Activated CD8-positive, alpha-beta memory T cell treated with anti-CD3 and anti-CD28 coated beads, Interleukin-2, amount 50 U/mL, for 48 hours (primary cell): Measurements from ENCODE around the gene RNF169.
"Not testable (repeated sequence)": the region's sequence is repeated elsewhere in the genome, so short reads cannot be mapped to it uniquely, and the experiment has no call there.

Source experiments
- DNase-seq: peaks from one replicate; pipeline ENCODE4 v3.0.0-alpha.2; 2020

The RNF169 gene

GRCh38 chr11:74729397-74729796 lies 19.3 kb upstream of the RNF169 start:
- no peak for DNase-seq

GRCh38 chr11:74730571-74731260 lies 17.9 kb upstream of the RNF169 start:
- no peak for DNase-seq

DNA sequence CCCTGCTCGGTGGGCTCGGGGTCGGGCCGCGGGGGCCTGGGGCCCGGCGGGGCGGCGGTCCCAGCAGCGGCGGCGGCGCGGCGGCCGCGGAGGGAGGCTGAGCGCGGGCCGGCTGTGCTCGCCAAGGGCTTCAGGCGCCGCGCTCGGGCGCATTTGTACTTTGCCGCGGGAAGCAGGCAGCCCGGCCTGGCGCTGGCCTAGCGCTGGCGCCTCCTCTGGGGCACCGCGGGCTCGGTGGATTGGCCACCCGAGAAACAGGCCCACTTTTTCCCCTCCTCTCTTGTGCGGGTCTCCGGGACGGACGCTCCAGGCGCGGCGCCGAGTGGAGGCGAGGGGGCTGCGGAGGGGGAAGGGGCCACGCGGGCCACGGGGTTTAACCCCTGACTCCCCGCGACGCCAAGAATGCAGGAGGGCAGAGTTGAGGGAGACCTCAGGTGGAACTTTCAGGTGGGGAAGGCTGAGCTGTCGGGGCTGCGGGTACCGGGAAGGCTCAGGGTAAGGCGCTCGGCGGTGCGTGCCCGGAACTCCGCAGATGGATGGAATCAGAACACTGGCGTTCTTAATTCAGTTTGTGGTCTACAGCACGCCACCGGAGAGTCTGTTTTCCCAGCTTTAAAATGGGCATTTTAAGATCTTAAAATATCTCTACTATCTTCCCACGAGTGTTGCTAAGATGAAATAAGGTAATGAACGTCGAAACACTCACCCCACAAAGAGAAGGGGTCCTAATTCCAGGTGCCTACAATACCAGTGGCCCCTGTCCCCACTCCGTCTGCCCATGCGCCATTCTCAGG lies 17.2 kb upstream of the RNF169 start, which contains the start of gene CHRDL2:
Gene CHRDL2, minus strand, starts transcription at position 126 of the 794 bp plus-strand sequence. CDS start 538 bp downstream, outside the sequence.
- no peak for DNase-seq

- peak; percentile 17 for DNase-seq
These were observed 14.1 kb upstream of the RNF169 start for GRCh38 chr11:74734559-74734925.

DNA sequence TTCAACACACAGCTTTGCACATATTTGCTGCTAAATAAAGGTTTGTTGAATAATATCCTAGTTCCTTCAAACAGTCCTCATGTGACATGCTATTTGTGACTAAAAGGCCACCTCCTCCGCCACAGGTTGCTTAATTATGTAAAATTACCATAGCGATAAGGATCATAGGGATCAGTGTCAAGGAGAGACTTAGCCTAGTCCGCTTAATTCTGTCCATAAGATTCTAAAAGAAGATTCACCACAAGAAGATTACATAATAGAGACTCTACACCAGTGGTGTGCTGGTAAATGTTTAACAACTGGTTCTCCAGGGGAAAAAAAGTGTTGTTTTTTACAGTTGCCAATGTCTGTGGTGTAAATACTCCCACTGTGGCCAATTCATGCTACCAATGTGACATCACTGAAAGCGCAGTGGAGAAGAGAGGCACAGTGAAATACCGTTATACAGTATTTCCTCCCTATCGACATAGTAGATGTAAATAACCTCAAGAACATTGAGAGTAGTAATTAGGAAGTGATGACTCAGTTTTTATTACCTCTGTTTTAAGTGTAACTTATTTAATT lies 13.2 kb upstream of the RNF169 start:
- DNase-seq, result no peak

- DNase-seq, result no peak
These were observed 12.6 kb upstream of the RNF169 start for GRCh38 chr11:74736031-74736430.

GRCh38 chr11:74739546-74740270 lies 8.9 kb upstream of the RNF169 start:
- DNase-seq, result no peak

GRCh38 chr11:74742070-74742469 lies 6.6 kb upstream of the RNF169 start:
- DNase-seq, result no peak

DNA sequence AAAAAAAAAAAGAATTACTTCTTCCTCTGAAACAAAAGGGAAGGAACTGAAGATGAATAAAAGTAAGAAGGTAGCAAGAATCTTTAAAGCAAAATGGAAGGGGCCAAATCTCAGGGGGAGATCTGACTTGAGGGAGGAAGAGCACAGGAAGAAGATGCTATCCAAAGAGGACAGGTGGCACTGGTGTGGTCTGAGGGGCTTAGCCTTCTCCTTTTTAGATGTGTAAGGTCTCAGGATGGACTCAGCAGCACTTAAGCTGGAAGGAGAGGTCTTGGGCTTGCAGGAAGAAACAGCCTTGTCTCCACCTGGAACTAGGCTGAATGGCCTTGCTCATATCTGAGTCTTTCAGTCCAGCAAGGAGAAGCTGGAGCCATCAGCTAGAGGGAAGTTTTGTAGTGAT lies 5.0 kb upstream of the RNF169 start:
- DNase-seq, result no peak

- DNase-seq, result no peak
These were observed 4.4 kb upstream of the RNF169 start for GRCh38 chr11:74744277-74744676.

DNA sequence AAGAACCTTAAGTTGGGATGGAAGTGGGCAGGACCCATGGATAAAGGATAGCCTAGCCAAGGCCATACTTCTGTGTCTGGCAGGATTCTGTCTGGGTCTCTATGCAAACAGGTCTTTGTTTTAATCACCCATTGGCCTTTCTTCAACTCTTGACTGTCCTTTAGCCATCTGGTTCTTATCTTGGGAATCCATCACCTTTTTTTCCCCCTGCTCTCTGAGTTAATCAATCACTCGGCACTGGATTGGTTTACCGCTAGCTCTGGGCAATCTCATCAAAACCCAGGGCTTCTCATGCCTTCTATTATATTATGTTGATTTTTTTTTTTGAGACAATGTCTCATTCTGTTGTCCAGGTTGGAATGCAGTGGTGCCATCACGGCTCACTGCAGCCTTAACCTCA lies 1.8 kb upstream of the RNF169 start:
- DNase-seq, result no peak

- peak; percentile 79 for DNase-seq
These were observed 697 bp downstream of the RNF169 start for GRCh38 chr11:74749127-74749964.

GRCh38 chr11:74749965-74750296 lies 1.3 kb downstream of the RNF169 start:
- DNase-seq, result no peak

DNA sequence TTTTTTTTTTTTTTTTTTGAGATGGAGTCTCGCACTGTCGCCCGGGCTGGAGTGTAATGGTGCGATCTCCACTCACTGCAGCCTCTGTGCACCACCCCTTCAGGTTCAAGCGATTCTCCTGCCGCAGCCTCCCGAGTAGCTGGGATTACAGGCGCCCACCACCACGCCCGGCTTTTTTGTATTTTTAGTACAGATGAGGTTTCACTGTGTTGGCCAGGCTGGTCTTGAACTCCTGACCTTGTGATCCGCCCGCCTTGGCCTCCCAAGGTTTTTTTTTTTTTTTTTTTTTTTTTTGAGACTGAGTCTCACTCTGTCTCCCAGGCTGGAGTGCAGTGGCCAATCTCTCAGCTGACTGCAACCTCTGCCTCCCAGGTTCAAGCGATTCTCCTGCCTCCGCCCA lies 1.9 kb downstream of the RNF169 start:
- not testable (repeated sequence) for DNase-seq

DNA sequence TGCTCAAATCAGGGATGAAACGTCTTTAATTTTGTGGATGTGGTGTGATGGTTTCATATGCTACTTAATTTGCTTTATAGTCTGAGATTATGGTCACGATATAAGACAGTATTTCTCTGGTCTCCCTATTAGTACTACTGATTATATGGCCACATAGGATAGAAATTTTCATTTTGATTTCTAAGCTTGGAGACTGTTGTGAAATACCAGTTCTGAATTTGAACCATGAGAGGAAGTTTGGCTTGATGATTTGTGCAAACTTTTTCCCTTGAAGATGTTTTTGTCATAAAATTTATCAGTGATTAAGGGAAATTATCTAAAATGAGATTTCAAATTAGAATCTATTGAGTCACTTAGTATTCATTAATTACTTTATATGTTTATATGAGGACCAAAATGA lies 2.7 kb downstream of the RNF169 start:
- no peak for DNase-seq

DNA sequence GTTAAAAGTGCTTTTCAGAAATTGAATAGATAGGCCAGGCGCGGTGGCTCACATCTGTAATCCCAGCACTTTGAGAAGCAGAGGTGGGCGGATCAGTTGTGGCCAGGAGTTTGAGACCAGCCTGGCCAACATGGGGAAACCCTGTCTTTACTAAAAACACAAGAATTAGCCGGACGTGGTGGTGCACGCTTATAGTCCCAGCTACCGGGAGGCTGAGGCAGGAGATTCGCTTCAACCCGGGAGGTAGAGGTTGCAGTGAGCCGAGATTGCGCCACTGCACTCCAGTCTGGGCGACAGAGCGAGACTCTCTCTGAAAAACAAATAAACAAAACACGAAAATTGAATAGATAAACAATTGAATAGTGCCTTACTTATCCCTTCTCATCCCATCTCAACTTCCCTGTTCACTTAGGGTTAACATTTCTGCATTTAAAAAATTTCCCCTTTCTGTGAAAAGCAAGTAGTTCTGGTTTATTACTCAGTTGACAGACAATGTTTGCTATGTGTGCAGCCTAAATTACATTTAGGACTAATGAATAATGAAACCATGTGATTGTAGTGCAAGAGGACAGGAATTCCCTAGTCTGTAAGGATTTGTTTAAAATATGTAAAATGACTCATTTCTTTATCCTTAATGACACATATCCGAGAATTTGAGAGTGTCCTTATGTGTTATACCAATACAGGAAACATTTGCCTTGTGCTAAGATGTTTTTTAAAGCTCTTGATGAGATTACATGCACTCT lies 6.0 kb downstream of the RNF169 start:
- DNase-seq, result no peak

- DNase-seq, result no peak
These were observed 6.8 kb downstream of the RNF169 start for GRCh38 chr11:74755395-74755995.

DNA sequence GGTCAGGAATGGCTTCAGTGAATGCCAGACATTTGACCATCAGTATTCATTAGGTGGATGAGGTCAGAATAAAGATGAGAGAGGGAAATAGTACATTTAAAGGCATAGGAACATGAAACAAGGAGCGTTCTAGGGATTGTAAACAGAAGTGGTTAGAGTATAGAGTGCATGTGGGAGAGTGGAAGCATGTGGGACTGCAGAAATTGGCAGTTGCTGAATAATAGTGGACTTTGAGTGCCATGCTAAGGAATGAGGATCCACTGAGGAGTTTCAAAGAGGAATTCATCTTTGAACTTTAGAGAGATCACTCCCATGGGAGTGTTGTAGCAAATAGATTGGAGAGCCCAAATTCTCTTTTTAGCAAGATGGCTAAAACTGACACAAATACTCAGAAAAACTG lies 7.9 kb downstream of the RNF169 start:
- DNase-seq, result no peak

DNA sequence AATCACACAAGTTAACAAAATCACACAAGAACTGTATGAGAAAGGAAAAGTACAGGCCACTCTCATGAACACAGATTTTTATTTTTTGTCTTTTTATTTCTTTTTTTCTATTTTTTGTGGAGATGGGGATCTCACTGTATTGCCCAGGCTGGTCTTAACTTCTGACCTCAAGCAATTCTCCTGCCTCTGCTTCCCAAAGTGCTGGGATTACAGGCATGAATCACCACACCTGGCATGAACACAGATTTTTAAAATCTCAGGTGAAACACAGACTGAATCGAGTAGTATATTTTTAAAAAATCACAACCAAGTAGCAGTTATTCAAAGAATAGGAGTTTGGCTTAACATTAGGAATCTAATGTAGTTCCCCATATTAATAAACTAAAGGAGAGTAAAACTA lies 18.3 kb downstream of the RNF169 start:
- DNase-seq, result no peak

- not testable (repeated sequence) for DNase-seq
These were observed 19.6 kb downstream of the RNF169 start for GRCh38 chr11:74768172-74768651.

DNA sequence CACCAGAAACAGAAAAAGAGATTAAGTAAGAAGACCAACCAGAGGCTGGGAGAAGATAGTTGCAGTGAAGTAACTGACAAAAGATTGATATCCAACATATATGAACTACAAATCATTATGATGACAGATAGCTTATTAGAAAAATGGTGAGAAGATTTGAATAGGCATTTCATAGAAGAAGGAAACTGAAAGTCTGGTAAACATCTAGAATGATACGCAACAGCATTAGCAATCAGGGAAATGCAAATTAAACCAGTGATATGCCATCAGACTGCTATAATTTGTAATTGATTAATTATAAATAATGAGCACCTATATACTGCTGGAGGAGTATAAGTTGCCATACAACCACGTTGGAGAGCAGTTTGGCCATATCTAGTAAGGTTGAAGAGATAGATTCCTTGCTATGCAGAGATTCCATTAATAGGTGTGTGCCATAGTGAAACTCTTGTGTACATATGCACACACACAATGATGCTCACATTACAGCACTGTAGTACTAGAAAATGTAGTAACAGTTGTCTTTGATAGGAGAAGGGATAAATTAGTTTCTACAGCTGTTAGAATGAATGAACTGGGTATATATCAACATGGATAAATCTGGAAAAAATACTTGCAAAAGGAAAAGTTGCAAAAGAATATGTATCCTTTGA lies 20.5 kb downstream of the RNF169 start:
- DNase-seq, result no peak
